Stomach smooth muscle (tissue), 2 donors: ENCODE results near the gene MYO3B.

Experiments used
- H3K27ac ChIP-seq: one replicate; pipeline ENCODE4 v1.7.0; 2013; ENCODE audit warnings: mild to moderate bottlenecking, low read length, inconsistent platforms
- H3K27me3 ChIP-seq, 2 donors: one replicate each; pipeline ENCODE4 v1.7.0; 2013; ENCODE audit warnings: low read length in 2 of 2; ENCODE audit not compliant: insufficient read depth in 2 of 2, control insufficient read depth in 1 of 2
- H3K36me3 ChIP-seq, 2 donors: one replicate each; pipeline ENCODE4 v1.7.0; 2013; ENCODE audit warnings: low read length in 2 of 2; ENCODE audit not compliant: control insufficient read depth in 2 of 2, insufficient read depth in 2 of 2
- H3K4me1 ChIP-seq: one replicate; pipeline ENCODE4 v1.7.0; 2013; ENCODE audit warnings: low read length; ENCODE audit not compliant: control insufficient read depth, insufficient read depth
- H3K4me3 ChIP-seq, 2 donors: one replicate each; pipeline ENCODE4 v1.7.0; 2013; ENCODE audit warnings: low read length in 2 of 2
- H3K9ac ChIP-seq, 2 donors: one replicate each; pipeline ENCODE4 v1.7.0; 2013; ENCODE audit warnings: low read length in 2 of 2, mild to moderate bottlenecking in 1 of 2
- H3K9me3 ChIP-seq, 2 donors: one replicate each; pipeline ENCODE4 v1.7.0; 2013; ENCODE audit warnings: low read length in 2 of 2; ENCODE audit not compliant: control insufficient read depth in 2 of 2
- donor health status: healthy.
- donor health status: Pancreatic carcinoma.

The MYO3B gene

GRCh38 chr2:170505631-170506275 is 327.8 kb downstream of the MYO3B start:
- peak overlapping the region; percentile 10 to 57 for H3K4me3 ChIP-seq
- H3K9ac ChIP-seq = peak overlapping the region in 1 of 2 donors; percentile 42
- peak overlapping the region; percentile 11 for H3K27ac ChIP-seq
- no peaks in the 10 kb centered on the region for H3K9me3 ChIP-seq
- no peaks in the 10 kb centered on the region for H3K36me3 ChIP-seq
- peaks cover 9% of the 10 kb centered on the region for H3K4me1 ChIP-seq
- peaks cover 0 to 2% of the 10 kb centered on the region in 2 donors for H3K27me3 ChIP-seq

DNA sequence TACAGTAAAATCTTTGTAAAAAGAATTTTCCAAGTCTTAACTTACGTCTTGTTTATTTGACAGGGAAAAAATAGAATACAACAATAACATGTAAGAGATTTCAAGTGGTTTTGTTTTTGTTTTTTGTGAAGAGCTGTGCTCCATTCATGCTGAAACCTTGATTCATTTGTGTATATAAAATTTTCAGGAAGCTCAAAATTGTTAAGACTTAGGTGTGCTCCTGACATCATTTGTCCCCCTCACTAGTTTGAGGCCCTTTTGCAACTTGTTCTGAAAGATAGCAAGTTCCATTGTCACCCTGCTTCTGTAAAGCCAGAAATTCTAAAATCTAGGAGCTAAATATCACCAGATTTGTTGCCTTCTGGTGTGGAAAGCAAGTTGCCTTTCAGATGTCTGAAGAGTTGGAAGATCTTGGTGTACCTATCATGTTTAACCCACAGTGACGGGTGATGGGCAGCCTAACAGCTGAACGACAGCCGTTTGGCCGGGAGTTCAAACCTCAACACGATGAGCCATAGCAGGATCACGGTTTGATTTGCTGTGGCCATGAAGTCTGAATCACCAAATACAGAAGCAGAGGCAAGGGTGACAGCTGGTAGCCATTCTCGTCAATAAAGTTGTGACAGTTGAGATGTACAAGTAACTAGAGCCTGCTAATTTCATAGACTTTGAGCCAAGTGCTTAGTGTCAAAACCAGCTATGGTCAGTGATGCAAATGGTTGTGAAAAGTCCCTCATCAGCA is 331.7 kb downstream of the MYO3B start:
- Histone ChIP-seq H3K9me3 (no peaks in the 10 kb centered on the region), H3K4me1 (peaks cover 7% of the 10 kb centered on the region), H3K4me3 (no peak overlapping the region), H3K27ac (no peak overlapping the region), H3K9ac (no peak overlapping the region), H3K27me3 (no peaks in the 10 kb centered on the region), H3K36me3 (no peaks in the 10 kb centered on the region)

- H3K36me3 ChIP-seq = no peaks in the 10 kb centered on the region
- no peak overlapping the region for H3K9ac ChIP-seq
- no peak overlapping the region for H3K4me3 ChIP-seq
- no peaks in the 10 kb centered on the region for H3K4me1 ChIP-seq
- H3K27me3 ChIP-seq = no peaks in the 10 kb centered on the region
- H3K27ac ChIP-seq = no peak overlapping the region
- no peaks in the 10 kb centered on the region for H3K9me3 ChIP-seq
Observed at GRCh38 chr2:170512266-170512665, 334.3 kb downstream of the MYO3B start.

DNA sequence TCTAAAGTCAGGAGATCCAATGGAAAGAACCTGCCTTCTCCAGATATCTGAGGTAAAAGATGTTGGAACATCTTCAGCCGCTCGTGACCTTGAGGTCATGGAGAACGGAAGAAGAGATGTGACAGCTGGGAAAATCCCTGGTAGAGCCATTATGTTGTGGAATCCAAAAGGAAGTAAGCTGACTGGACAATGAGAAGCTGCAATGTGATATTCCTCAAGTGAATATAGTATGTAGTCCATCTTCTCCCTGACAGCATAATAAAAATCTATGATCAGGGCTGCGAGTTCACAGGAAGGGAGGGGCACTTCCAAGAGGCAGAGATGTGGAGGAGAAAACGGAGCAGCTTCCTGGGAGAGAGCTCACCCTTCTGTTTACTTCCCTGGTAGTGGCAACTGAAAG is 336.2 kb downstream of the MYO3B start:
- Histone ChIP-seq H3K9ac (no peak overlapping the region), H3K4me1 (no peaks in the 10 kb centered on the region), H3K36me3 (no peaks in the 10 kb centered on the region), H3K9me3 (no peaks in the 10 kb centered on the region), H3K4me3 (no peak overlapping the region), H3K27me3 (no peaks in the 10 kb centered on the region), H3K27ac (no peak overlapping the region)

- Histone ChIP-seq H3K27ac (no peak overlapping the region), H3K4me3 (no peak overlapping the region), H3K9me3 (no peaks in the 10 kb centered on the region), H3K27me3 (no peaks in the 10 kb centered on the region), H3K4me1 (peaks cover 2% of the 10 kb centered on the region), H3K36me3 (no peaks in the 10 kb centered on the region), H3K9ac (no peak overlapping the region)
Observed at GRCh38 chr2:170517538-170517937, 339.6 kb downstream of the MYO3B start.

GRCh38 chr2:170518911-170519310 is 341.0 kb downstream of the MYO3B start:
- Histone ChIP-seq H3K27me3 (no peaks in the 10 kb centered on the region), H3K9me3 (no peaks in the 10 kb centered on the region), H3K27ac (no peak overlapping the region), H3K9ac (no peak overlapping the region), H3K36me3 (no peaks in the 10 kb centered on the region), H3K4me3 (no peak overlapping the region), H3K4me1 (peaks cover 7% of the 10 kb centered on the region)

DNA sequence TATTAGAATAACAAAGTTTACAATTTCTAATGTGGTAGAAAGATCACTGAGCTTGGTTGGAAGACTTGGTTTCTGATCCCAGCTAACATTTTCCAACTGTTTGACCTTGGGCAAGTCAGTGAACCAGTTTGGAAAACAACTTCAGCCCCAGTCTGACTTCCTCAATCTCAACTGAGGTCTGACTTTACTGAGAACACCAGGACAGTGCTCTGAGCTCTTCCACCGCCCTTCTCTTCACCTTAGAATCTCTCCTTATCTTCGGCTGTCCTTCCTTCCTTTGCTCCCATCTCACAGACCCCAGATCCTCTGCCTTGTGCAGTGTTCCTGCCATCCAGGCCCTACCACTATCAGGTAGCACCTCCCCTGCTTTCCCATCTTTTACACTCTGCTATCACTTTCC is 343.4 kb downstream of the MYO3B start:
- H3K27ac ChIP-seq = no peak overlapping the region
- H3K36me3 ChIP-seq = no peaks in the 10 kb centered on the region
- peaks cover 17% of the 10 kb centered on the region for H3K4me1 ChIP-seq
- H3K9ac ChIP-seq = no peak overlapping the region
- no peak overlapping the region for H3K4me3 ChIP-seq
- H3K27me3 ChIP-seq = no peaks in the 10 kb centered on the region
- H3K9me3 ChIP-seq = no peaks in the 10 kb centered on the region

- H3K9me3 ChIP-seq = no peaks in the 10 kb centered on the region
- no peak overlapping the region for H3K9ac ChIP-seq
- H3K36me3 ChIP-seq = no peaks in the 10 kb centered on the region
- no peaks in the 10 kb centered on the region for H3K27me3 ChIP-seq
- H3K27ac ChIP-seq = no peak overlapping the region
- no peak overlapping the region for H3K4me3 ChIP-seq
- H3K4me1 ChIP-seq = peaks cover 17% of the 10 kb centered on the region
Observed at GRCh38 chr2:170523506-170523905, 345.6 kb downstream of the MYO3B start.

DNA sequence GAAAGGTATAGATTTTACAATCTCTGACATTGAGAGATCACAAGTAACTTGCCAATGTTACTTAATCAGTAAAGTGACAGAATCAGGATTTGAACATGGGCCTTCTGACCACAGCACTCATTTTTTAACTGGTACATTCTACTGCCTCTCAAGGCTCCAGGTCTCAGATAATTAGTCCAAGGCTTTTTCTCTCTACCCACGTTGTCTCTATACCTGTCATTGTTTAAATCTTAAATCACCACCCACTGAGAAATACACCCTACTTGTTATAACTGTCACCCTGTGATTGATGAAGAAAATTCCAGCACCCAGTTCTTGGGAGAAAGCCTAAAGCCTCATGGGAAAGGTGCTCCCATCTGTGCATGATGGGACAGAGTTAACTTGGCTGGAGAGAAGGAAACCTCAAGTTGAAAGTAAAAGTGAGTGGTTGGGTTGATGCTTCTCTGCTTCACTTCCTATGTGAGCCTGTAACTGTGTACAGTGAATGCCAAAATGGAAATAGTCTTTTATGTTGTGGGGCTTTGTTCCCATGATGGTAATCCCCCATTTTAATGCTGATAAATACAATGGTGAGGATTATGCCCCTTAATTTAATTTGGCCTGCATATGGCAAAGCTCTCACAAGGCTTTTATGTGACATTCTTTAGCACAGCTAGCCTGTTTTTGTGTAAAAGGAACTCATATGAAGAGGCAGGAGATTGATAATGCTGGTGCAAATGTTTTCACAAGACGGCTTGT is 347.1 kb downstream of the MYO3B start:
- H3K4me3 ChIP-seq = no peak overlapping the region
- no peak overlapping the region for H3K9ac ChIP-seq
- peaks cover 17% of the 10 kb centered on the region for H3K4me1 ChIP-seq
- no peaks in the 10 kb centered on the region for H3K9me3 ChIP-seq
- no peaks in the 10 kb centered on the region for H3K36me3 ChIP-seq
- H3K27me3 ChIP-seq = no peaks in the 10 kb centered on the region
- H3K27ac ChIP-seq = peak overlapping the region; percentile 20

- Histone ChIP-seq H3K9me3 (no peaks in the 10 kb centered on the region), H3K27ac (peak overlapping the region; percentile 20), H3K27me3 (no peaks in the 10 kb centered on the region), H3K4me1 (peaks cover 19% of the 10 kb centered on the region), H3K9ac (no peak overlapping the region), H3K4me3 (no peak overlapping the region), H3K36me3 (no peaks in the 10 kb centered on the region)
Observed at GRCh38 chr2:170525566-170525900, 347.6 kb downstream of the MYO3B start.
